GM19468 (cell line): ENCODE measurements around the gene ARHGAP22.

Experiments used
- ATAC-seq: cut with Tn5 transposase; IDR thresholded peaks from one replicate; pipeline ENCODE4 v1.9.1; 2021; ENCODE audit warnings: mild to moderate bottlenecking, moderate library complexity, moderate number of reproducible peaks; ENCODE audit not compliant: unreplicated experiment; ENCODE audit errors: extremely low read depth

The ARHGAP22 gene

DNA sequence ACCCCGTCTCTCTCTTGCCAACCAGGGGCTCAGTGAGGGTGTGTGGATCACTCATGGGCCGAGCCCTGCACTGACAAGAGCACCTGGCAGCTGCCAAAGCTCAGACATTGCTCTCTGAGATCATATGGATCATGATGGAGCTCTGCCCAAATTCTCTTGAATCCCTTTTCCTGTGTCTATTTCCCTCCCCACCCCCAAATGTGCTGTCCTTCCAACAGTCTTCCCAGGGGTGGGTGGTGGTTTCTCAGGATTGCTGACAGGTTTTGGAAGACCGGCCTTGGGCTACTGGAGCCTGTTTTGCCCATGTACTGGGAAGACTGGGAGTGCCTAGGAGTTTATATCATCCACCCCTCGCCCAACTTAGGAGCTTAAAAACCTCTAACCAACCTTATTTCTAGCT is 10.5 kb downstream of the ARHGAP22 start:
- ATAC-seq: no peak

DNA sequence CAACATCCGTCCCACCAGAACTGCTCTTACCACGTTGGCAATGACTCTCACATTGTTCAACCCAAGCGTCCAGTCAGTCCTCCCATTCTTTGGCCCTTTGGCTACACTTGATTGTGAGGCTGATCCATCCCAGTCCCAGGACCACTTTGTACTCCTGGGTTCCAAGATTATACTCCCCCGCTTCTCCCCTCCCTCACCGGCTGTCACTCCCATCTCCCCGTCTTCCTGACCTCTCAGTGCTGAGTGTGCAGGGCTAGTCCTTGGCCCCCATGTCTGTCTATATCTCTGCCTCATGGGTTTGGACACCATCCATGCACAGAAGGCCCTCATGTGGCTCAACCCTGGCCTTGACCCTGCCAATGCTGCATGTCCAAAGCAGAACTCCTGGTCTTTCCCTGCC is 12.5 kb downstream of the ARHGAP22 start:
- no peak for ATAC-seq

GRCh38 chr10:48590945-48591344 is 13.9 kb downstream of the ARHGAP22 start:
- no peak for ATAC-seq

- ATAC-seq: no peak
These were observed 15.6 kb downstream of the ARHGAP22 start for GRCh38 chr10:48589266-48589665.

- ATAC-seq: no peak
These were observed 17.1 kb downstream of the ARHGAP22 start for GRCh38 chr10:48587819-48588218.

GRCh38 chr10:48587101-48587500 is 17.8 kb downstream of the ARHGAP22 start:
- no peak for ATAC-seq

- ATAC-seq: no peak
These were observed 21.9 kb downstream of the ARHGAP22 start for GRCh38 chr10:48582970-48583369.

DNA sequence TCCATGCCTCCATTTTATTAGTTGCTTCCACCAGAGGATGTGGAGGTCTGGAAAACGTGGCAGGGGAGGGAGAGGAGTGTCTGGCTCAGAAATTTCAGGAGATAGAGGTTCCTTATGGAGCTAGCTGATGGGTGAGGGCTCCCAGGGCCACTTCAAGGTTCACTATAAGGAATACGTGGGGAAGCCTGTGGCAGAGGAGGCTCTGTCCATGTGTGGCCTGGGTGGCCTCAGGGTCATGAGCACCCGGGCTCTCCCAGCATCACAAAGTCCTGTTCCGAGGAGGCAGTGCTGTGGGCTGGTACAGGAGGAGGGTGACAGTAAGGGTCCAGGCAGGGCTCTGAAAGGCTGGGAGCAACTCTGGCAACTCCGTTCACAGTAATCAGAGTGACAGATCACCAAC is 24.6 kb downstream of the ARHGAP22 start:
- no peak for ATAC-seq

GRCh38 chr10:48579251-48579960 is 25.5 kb downstream of the ARHGAP22 start:
- ATAC-seq: no peak

- peak; percentile 18 for ATAC-seq
These were observed 27.7 kb downstream of the ARHGAP22 start for GRCh38 chr10:48577158-48577557.

- no peak for ATAC-seq
These were observed 28.4 kb downstream of the ARHGAP22 start for GRCh38 chr10:48576501-48576900.

GRCh38 chr10:48575901-48576300 is 29.0 kb downstream of the ARHGAP22 start:
- no peak for ATAC-seq

GRCh38 chr10:48574817-48575380 is 30.0 kb downstream of the ARHGAP22 start:
- no peak for ATAC-seq

- no peak for ATAC-seq
These were observed 30.5 kb downstream of the ARHGAP22 start for GRCh38 chr10:48574322-48574796.

- ATAC-seq: no peak
These were observed 31.8 kb downstream of the ARHGAP22 start for GRCh38 chr10:48573045-48573444.

- ATAC-seq: no peak
These were observed 32.5 kb downstream of the ARHGAP22 start for GRCh38 chr10:48572414-48572813.

- ATAC-seq: no peak
These were observed 36.3 kb downstream of the ARHGAP22 start for GRCh38 chr10:48568546-48568945.

DNA sequence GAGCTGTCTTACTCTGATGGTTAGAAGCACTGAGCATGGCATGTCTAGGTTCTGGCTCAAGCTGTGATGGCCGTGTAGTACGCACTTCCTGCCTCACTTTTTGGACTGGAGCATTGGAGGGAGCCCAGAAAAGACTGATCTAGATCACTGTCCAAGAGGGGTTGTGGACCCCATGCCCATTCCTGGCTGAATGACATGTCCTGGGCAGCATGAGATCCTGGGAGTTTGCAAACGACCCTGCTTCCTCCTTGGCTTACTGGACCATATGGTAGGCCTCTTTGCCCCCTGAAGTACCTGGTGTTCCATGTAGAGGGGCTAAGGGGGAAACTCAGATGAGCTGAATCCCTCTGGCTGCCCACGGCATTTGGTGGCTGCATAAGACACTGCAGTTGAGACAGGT is 36.7 kb downstream of the ARHGAP22 start:
- ATAC-seq: no peak

GRCh38 chr10:48567346-48567745 is 37.5 kb downstream of the ARHGAP22 start:
- ATAC-seq: no peak

DNA sequence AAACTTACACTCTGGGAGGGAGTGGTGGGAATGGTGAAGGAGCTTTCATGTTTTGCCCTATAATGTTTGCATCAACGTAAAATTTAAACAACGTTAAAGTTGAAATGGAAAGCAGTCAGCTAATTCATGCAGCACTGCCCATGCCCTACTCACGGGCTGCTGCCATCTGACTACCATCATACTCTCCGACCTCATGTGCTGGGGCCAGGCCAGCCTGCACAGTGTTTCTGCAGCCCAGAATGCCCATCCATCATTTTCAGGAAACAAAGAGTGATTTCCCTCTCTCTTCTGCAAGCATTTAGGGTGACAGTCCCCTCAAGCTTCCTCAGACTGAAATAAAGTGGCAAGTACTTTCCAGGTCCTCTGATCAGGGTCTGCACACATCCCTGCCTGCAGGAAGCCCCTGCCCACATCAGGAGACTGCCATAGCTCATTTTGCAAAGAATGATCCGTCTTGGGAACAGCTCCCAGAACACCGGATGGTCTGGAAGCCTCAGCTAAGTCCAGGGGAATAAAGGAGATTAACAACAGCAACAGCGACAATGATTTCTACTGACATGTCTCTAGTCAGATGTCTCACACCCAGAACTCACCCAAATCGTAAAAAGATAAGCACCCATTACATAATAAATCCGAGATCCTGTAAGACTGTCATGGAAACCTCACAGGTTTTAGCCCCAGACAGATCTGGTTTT is 40.3 kb downstream of the ARHGAP22 start:
- ATAC-seq: no peak

- no peak for ATAC-seq
These were observed 47.3 kb downstream of the ARHGAP22 start for GRCh38 chr10:48557511-48558123.
